PFSK-1 (cell line): ENCODE data around the gene OR51B6.

Experiments
- FOXP2 ChIP-seq: optimal IDR thresholded peaks from 2 replicates; pipeline ENCODE3; 2011; ENCODE audit warnings: borderline replicate concordance, control low read depth, inconsistent platforms; ENCODE audit not compliant: insufficient read depth; ENCODE audit errors: extremely low read length, extremely low read depth
- POLR2AphosphoS5 ChIP-seq: IDR thresholded peaks from 2 replicates; pipeline ENCODE4 v1.6.1; 2012; ENCODE audit warnings: low read depth, mild to moderate bottlenecking, control low read depth, low read length, moderate library complexity
- SIN3A ChIP-seq: IDR thresholded peaks from 2 replicates; pipeline ENCODE4 v1.6.1; 2012; ENCODE audit warnings: mild to moderate bottlenecking, low read length, moderate library complexity, borderline replicate concordance; ENCODE audit not compliant: insufficient read depth
- TAF1 ChIP-seq: IDR thresholded peaks from 2 replicates; pipeline ENCODE4 v1.6.1; 2012; ENCODE audit warnings: low read length, control low read depth, borderline replicate concordance; ENCODE audit not compliant: insufficient read depth
- TF ChIP-seq, protein P1 (sequence below), 2 experiments: IDR thresholded peaks; 2 replicates each; pipeline versions ENCODE4 v1.6.1 to v1.8.0; 2011 to 2012; ENCODE audit warnings: low read depth in 2 of 2, low read length in 2 of 2, control low read depth in 1 of 2, inconsistent platforms in 1 of 2, mild to moderate bottlenecking in 1 of 2, moderate library complexity in 1 of 2; ENCODE audit not compliant: insufficient read depth in 1 of 2

DNA sequence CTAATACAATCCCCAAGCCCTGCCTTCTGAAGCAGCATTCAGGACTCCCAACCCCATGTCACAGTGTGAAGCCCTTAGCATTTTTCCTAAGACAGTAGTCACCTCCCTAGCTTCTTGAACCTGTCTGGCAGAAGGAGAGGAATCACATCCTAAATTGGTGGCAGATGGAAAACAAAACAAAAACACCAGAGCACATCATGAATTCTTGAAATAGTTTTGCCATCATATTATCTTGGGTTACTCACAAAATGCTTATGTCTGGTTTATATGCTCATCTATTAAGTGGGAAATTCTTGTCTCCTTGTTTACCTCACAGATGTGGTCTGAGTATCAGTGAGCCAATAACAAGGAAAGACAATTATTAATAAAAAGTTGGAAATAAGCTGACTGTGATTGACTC lies 47.6 kb downstream of the OR51B6 start:
- TF ChIP-seq POLR2AphosphoS5 (no peak), TAF1 (no peak), SIN3A (no peak), FOXP2 (no peak)
- TF ChIP-seq, protein P1, sequence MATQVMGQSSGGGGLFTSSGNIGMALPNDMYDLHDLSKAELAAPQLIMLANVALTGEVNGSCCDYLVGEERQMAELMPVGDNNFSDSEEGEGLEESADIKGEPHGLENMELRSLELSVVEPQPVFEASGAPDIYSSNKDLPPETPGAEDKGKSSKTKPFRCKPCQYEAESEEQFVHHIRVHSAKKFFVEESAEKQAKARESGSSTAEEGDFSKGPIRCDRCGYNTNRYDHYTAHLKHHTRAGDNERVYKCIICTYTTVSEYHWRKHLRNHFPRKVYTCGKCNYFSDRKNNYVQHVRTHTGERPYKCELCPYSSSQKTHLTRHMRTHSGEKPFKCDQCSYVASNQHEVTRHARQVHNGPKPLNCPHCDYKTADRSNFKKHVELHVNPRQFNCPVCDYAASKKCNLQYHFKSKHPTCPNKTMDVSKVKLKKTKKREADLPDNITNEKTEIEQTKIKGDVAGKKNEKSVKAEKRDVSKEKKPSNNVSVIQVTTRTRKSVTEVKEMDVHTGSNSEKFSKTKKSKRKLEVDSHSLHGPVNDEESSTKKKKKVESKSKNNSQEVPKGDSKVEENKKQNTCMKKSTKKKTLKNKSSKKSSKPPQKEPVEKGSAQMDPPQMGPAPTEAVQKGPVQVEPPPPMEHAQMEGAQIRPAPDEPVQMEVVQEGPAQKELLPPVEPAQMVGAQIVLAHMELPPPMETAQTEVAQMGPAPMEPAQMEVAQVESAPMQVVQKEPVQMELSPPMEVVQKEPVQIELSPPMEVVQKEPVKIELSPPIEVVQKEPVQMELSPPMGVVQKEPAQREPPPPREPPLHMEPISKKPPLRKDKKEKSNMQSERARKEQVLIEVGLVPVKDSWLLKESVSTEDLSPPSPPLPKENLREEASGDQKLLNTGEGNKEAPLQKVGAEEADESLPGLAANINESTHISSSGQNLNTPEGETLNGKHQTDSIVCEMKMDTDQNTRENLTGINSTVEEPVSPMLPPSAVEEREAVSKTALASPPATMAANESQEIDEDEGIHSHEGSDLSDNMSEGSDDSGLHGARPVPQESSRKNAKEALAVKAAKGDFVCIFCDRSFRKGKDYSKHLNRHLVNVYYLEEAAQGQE (IDR thresholded peaks at IDR 0.05; ENCODE audit: insufficient read depth in 1 of 2, low read depth in 2 of 2, low read length in 2 of 2), result no peak
